ENCODE results near the gene MSX1. TPM values are rescaled to one million over a fixed set of nuclear protein-coding genes. Genes with fewer than 3 reads are reported as not detected.

The MSX1 gene
- total RNA-seq: 0.16 TPM in 1 of 2 replicates, not detected in the other

GRCh38 chr4:4859325-4859798, at the start of gene MSX1:
TSS of gene MSX1 (plus strand) at chr4:4859665. CDS start at chr4:4859900, 235 bp downstream.

Other genes with a start within 250 kb of the MSX1 start
- gene CYTL1, start 159.8 kb downstream of the MSX1 start, total RNA-seq: 9.3 and 19.6 TPM in 2 replicates
- gene STK32B, start 191.8 kb downstream of the MSX1 start, total RNA-seq: 3.8 and 4.6 TPM in 2 replicates

Data from mesangial cell (primary cell).